H1 (cell line): ENCODE data around the gene RIC8A. TPM values are rescaled to one million over a fixed set of nuclear protein-coding genes. Genes with fewer than 3 reads are reported as not detected.

Experiments
- CTCF ChIA-PET: fragments of 300-600 bp; sonication (Branson Sonifier 250); formaldehyde crosslinking; loops from one replicate; lab custom pipeline; 2021; ENCODE audit not compliant: partially characterized antibody; lab: Charles Lee
- POLR2A ChIA-PET: fragments of 300-600 bp; sonication (Branson Sonifier 250); formaldehyde crosslinking; loops from one replicate; lab custom pipeline; 2021; ENCODE audit warnings: inconsistent platforms; ENCODE audit not compliant: partially characterized antibody; lab: Charles Lee
- DNase-seq, 2 experiments: peaks; one replicate each; pipeline versions ENCODE4 v3.0.0 to v3.0.0-alpha.2; 2010 to 2022; ENCODE audit warnings: low spot score in 2 of 2, low read depth in 1 of 2, mixed read lengths in 1 of 2
- FAIRE-seq: peaks from 2 replicates; lab custom pipeline; 2011; peaks lifted over from hg19 to GRCh38; lab: Jason Lieb, UNC
- H2AFZ ChIP-seq: 2 replicates; pipeline ENCODE4 v1.8.1; 2012; ENCODE audit warnings: low read length, inconsistent platforms
- H2AK5ac ChIP-seq: 2 replicates; pipeline ENCODE4 v1.6.1; 2013; ENCODE audit warnings: low read depth, low read length
- H2BK120ac ChIP-seq: replicated peaks from 2 replicates; pipeline ENCODE3; 2013; ENCODE audit warnings: low read depth, low read length, inconsistent platforms
- H2BK12ac ChIP-seq: 2 replicates; pipeline ENCODE4 v1.6.1; 2013; ENCODE audit warnings: low read depth, low read length
- H2BK15ac ChIP-seq: 2 replicates; pipeline ENCODE4 v1.6.1; 2013; ENCODE audit warnings: low read length
- H2BK20ac ChIP-seq: 2 replicates; pipeline ENCODE4 v1.6.1; 2013; ENCODE audit warnings: low read length
- H2BK5ac ChIP-seq: 2 replicates; pipeline ENCODE4 v1.6.1; 2013; ENCODE audit warnings: low read depth, low read length
- H3K14ac ChIP-seq: 2 replicates; pipeline ENCODE4 v1.6.1; 2013; ENCODE audit warnings: inconsistent platforms; ENCODE audit not compliant: insufficient read length
- H3K18ac ChIP-seq: 2 replicates; pipeline ENCODE4 v1.6.1; 2013; ENCODE audit warnings: low read length; ENCODE audit errors: extremely low read depth
- H3K23ac ChIP-seq: 2 replicates; pipeline ENCODE4 v1.6.1; 2013; ENCODE audit warnings: inconsistent platforms; ENCODE audit not compliant: insufficient read length
- H3K23me2 ChIP-seq: 2 replicates; pipeline ENCODE4 v1.6.1; 2013; ENCODE audit warnings: low read depth, low read length
- H3K27ac ChIP-seq: 2 replicates; pipeline ENCODE4 v1.6.1; 2011; ENCODE audit warnings: low read depth, low read length, inconsistent platforms
- H3K27me3 ChIP-seq, 4 experiments: replicated peaks in 1 of 4; 1 replicate in 1 of 4; 2 replicates in 3 of 4; pipeline versions ENCODE4 v1.6.1 to v1.8.1; 2011 to 2013; ENCODE audit warnings: low read length in 3 of 4, mild to moderate bottlenecking in 3 of 4, inconsistent platforms in 2 of 4, mixed read lengths in 2 of 4, moderate library complexity in 1 of 4; ENCODE audit not compliant: control insufficient read depth in 3 of 4, insufficient read depth in 3 of 4; ENCODE audit errors: extremely low read depth in 1 of 4
- H3K36me3 ChIP-seq, 4 experiments: 2 replicates each; pipeline versions ENCODE4 v1.6.1 to v1.8.1; 2011 to 2013; ENCODE audit warnings: mild to moderate bottlenecking in 4 of 4, low read length in 3 of 4, moderate library complexity in 2 of 4, control low read depth in 1 of 4, inconsistent platforms in 1 of 4; ENCODE audit not compliant: insufficient read depth in 4 of 4, control insufficient read depth in 2 of 4
- H3K4ac ChIP-seq: replicated peaks from 2 replicates; pipeline ENCODE3; 2013; ENCODE audit warnings: low read length, low read depth, mixed read lengths, inconsistent platforms; ENCODE audit not compliant: insufficient read length
- H3K4me1 ChIP-seq, 4 experiments: replicated peaks in 1 of 4; 1 replicate in 1 of 4; 2 replicates in 3 of 4; pipeline versions ENCODE4 v1.6.1 to v1.8.1; 2011 to 2013; ENCODE audit warnings: low read length in 3 of 4, inconsistent platforms in 2 of 4, mixed read lengths in 1 of 4; ENCODE audit not compliant: insufficient read depth in 4 of 4, control insufficient read depth in 3 of 4
- H3K4me2 ChIP-seq, 2 experiments: 2 replicates each; pipeline versions ENCODE4 v1.6.1 to v1.8.1; 2011 to 2013; ENCODE audit warnings: low read depth in 2 of 2, low read length in 2 of 2, control low read depth in 1 of 2, inconsistent platforms in 1 of 2, mild to moderate bottlenecking in 1 of 2; ENCODE audit not compliant: insufficient read depth in 1 of 2
- H3K4me3 ChIP-seq, 4 experiments: fragments of 200-600, 300-600 bp in 1 of 4; sonication (generic), shearing (Covaris generic), sonication (Bioruptor Twin) in 1 of 4; 2 replicates each; pipeline versions ENCODE4 v1.5.1 to v1.8.1; 2011 to 2016; ENCODE audit warnings: low read length in 4 of 4, low read depth in 3 of 4, control low read depth in 2 of 4, inconsistent platforms in 2 of 4, mild to moderate bottlenecking in 2 of 4, mixed read lengths in 1 of 4, moderate library complexity in 1 of 4; ENCODE audit not compliant: insufficient read depth in 2 of 4; ENCODE audit errors: extremely low read depth in 1 of 4
- H3K56ac ChIP-seq: replicated peaks from 2 replicates; pipeline ENCODE3; 2013; ENCODE audit warnings: low read depth, mild to moderate bottlenecking, mixed read lengths, low read length, inconsistent platforms; ENCODE audit not compliant: insufficient read length
- H3K79me1 ChIP-seq: 2 replicates; pipeline ENCODE4 v1.6.1; 2013; ENCODE audit warnings: low read depth, low read length, control low read depth
- H3K79me2 ChIP-seq, 2 experiments: 2 replicates each; pipeline versions ENCODE4 v1.6.1 to v1.8.1; 2012 to 2013; ENCODE audit warnings: low read length in 2 of 2, mild to moderate bottlenecking in 2 of 2, inconsistent platforms in 1 of 2; ENCODE audit not compliant: insufficient read depth in 2 of 2, control insufficient read depth in 1 of 2
- H3K9ac ChIP-seq, 4 experiments: replicated peaks in 1 of 4; 1 replicate in 1 of 4; 2 replicates in 3 of 4; pipeline versions ENCODE4 v1.6.1 to v1.8.1; 2011 to 2013; ENCODE audit warnings: low read depth in 3 of 4, low read length in 3 of 4, control low read depth in 2 of 4, mild to moderate bottlenecking in 2 of 4, moderate library complexity in 2 of 4, inconsistent platforms in 1 of 4; ENCODE audit errors: extremely low read depth in 1 of 4
- H3K9me3 ChIP-seq, 2 experiments: 2 replicates each; pipeline versions ENCODE4 v1.6.1 to v1.8.1; 2012 to 2013; ENCODE audit warnings: mild to moderate bottlenecking in 2 of 2, moderate library complexity in 2 of 2, control low read depth in 1 of 2, inconsistent platforms in 1 of 2, low read depth in 1 of 2, low read length in 1 of 2, mixed read lengths in 1 of 2; ENCODE audit not compliant: insufficient read depth in 2 of 2
- H4K20me1 ChIP-seq, 2 experiments: replicated peaks in 1 of 2; 2 replicates each; pipeline versions ENCODE3 to v1.8.1; 2011 to 2013; ENCODE audit warnings: inconsistent platforms in 2 of 2, low read length in 2 of 2, mild to moderate bottlenecking in 1 of 2; ENCODE audit not compliant: insufficient read depth in 2 of 2, control insufficient read depth in 1 of 2
- H4K5ac ChIP-seq: 2 replicates; pipeline ENCODE4 v1.6.1; 2013; ENCODE audit warnings: low read length, low read depth, mixed read lengths, inconsistent platforms; ENCODE audit not compliant: insufficient read length
- H4K8ac ChIP-seq: 2 replicates; pipeline ENCODE4 v1.8.0; 2013; ENCODE audit warnings: mild to moderate bottlenecking, moderate library complexity, low read length, inconsistent platforms; ENCODE audit not compliant: insufficient read depth; ENCODE audit errors: extremely low read depth
- H4K91ac ChIP-seq: replicated peaks from 2 replicates; pipeline ENCODE3; 2013; ENCODE audit warnings: low read length, mixed read lengths, inconsistent platforms; ENCODE audit not compliant: insufficient read length
- ASH2L ChIP-seq: fragments of 200-600, 300-600 bp; sonication (generic); IDR thresholded peaks from one replicate; pipeline ENCODE4 v1.7.1; 2017; ENCODE audit warnings: low read length
- POLR2A ChIP-seq, 2 experiments: IDR thresholded peaks; 1 replicate in 1 of 2; 2 replicates in 1 of 2; pipeline ENCODE4 v1.6.1; 2011; ENCODE audit warnings: low read depth in 2 of 2, low read length in 2 of 2, mild to moderate bottlenecking in 2 of 2; ENCODE audit errors: control extremely low read depth in 1 of 2
- SUZ12 ChIP-seq: fragments of 200-600 bp; sonication (generic); IDR thresholded peaks from 2 replicates; pipeline ENCODE4 v1.6.1; 2012; ENCODE audit warnings: mild to moderate bottlenecking, inconsistent platforms, low read length, moderate library complexity, mixed read lengths
- WGBS, 2 experiments: shearing (Covaris generic) in 1 of 2; methylation state at CpG; one replicate each; pipeline versions ENCODE4 v1.1.6 to v1.1.7; 2013 to 2015; ENCODE audit warnings: low lambda C conversion rate in 2 of 2, mixed read lengths in 2 of 2, inconsistent platforms in 1 of 2, low coverage in 1 of 2, missing lambda C conversion rate in 1 of 2; ENCODE audit not compliant: insufficient replicate concordance in 2 of 2, insufficient coverage in 1 of 2, insufficient read length in 1 of 2; ENCODE audit errors: extremely low coverage in 1 of 2, missing lambda C conversion rate in 1 of 2; 5-methylcytosine and 5-hydroxymethylcytosine counted together
- polyA plus RNA-seq, 7 experiments: library from polyadenylated mRNA; depleted of rRNA in 3 of 7; stranded (reverse) in 5 of 7; unstranded in 2 of 7; fragments of >200 nt in 5 of 7; fragments of 200-250 nt in 2 of 7; gene quantifications; 1 replicate in 5 of 7; 2 replicates in 1 of 7; 4 replicates in 1 of 7; pipeline versions ENCODE4 v1.2.1 to v1.2.3, GENCODE V29; 2011 to 2013; ENCODE audit warnings: missing spikeins in 2 of 7, mixed read lengths in 2 of 7
- total RNA-seq: library from RNA; stranded (reverse); fragmentation: NEBNext Ultra II Directional; extraction: Animal tissue kit (Norgen Biotek cat#: 25700); gene quantifications from 2 replicates; pipeline ENCODE4 v1.2.1, GENCODE V29; 2021

Gene RIC8A
- total and polyA plus RNA-seq, 2 of the 8 experiments (the other 6 are each of a cell fraction or from before 2014, with no cell fraction given): 67.0 to 105 TPM

DNA sequence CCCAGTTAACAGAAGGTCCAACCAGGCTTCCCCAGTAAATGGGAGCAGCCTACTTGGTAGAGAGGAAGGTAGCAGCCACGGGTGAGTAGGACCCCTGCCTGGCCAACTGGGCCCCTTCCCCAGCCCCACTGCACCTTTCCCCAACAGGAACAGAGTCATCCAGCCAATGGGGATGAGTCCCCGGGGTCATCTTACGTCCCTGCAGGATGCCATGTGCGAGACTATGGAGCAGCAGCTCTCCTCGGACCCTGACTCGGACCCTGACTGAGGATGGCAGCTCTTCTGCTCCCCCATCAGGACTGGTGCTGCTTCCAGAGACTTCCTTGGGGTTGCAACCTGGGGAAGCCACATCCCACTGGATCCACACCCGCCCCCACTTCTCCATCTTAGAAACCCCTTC lies 6.6 kb downstream of the RIC8A start:
- no peak overlapping the region for H3K14ac ChIP-seq
- H2BK20ac ChIP-seq: no peak overlapping the region
- ChIA-PET CTCF (interaction anchor here (1.1 kb wide), 1 partner anchor 14 kb away, joined by 3 read pairs; no protein-coding TSS in a partner anchor), POLR2A (interaction anchor here (0.5 to 8.7 kb wide), 5 partner anchors 8 to 150 kb away, joined by 3 to 99 read pairs (median 5); partner anchors contain the start of gene SIRT3)
- no peak overlapping the region for H2AFZ ChIP-seq
- H3K36me3 ChIP-seq: peaks cover 32 to 57% (median 41%) of the 10 kb centered on the region in 4 experiments
- peaks cover 2% of the 10 kb centered on the region; the same call in 1 of the 2 replicates for H3K23me2 ChIP-seq
- H3K9me3 ChIP-seq: no peaks in the 10 kb centered on the region
- H3K23ac ChIP-seq: no peak overlapping the region
- H2BK5ac ChIP-seq: no peak overlapping the region
- H4K20me1 ChIP-seq: peaks cover 1 to 6% of the 10 kb centered on the region in 2 experiments
- no peaks in the 10 kb centered on the region for H3K27me3 ChIP-seq
- no peak overlapping the region for H4K5ac ChIP-seq
- no peak overlapping the region for H4K8ac ChIP-seq
- TF ChIP-seq ASH2L (no peak), SUZ12 (no peak), POLR2A (IDR thresholded peaks at IDR 0.05; ENCODE audit: control extremely low read depth in 1 of 2, low read depth in 2 of 2, low read length in 2 of 2) (no peak)
- H4K91ac ChIP-seq: no peak overlapping the region
- H3K4ac ChIP-seq: no peak overlapping the region
- peaks cover 0 to 10% (median 6%) of the 10 kb centered on the region in 4 experiments; a peak in 5 of 7 replicates for H3K4me1 ChIP-seq
- no peak for FAIRE-seq
- no peak overlapping the region for H3K4me2 ChIP-seq
- H3K79me2 ChIP-seq: peaks cover 0 to 17% of the 10 kb centered on the region in 2 experiments; a peak in 2 of 4 replicates
- H2BK120ac ChIP-seq: no peak overlapping the region
- 85% methylated on average over 7 of the region's 7 CpGs; no CpG with 5 or more reads in 1 of the 2 experiments for WGBS, 2 experiments
- peaks cover 5% of the 10 kb centered on the region; the same call in 1 of the 2 replicates for H3K79me1 ChIP-seq
- H3K27ac ChIP-seq: no peak overlapping the region
- no peak overlapping the region for H2AK5ac ChIP-seq
- no peak for DNase-seq
- no peak overlapping the region for H3K18ac ChIP-seq
- no peak overlapping the region for H3K9ac ChIP-seq
- H3K4me3 ChIP-seq: no peak overlapping the region
- no peak overlapping the region for H2BK15ac ChIP-seq
- no peak overlapping the region for H3K56ac ChIP-seq
- no peak overlapping the region for H2BK12ac ChIP-seq
